GM21528 (cell line): ENCODE measurements around the gene JAKMIP3.

ENCODE experiments used
- ATAC-seq: cut with Tn5 transposase; IDR thresholded peaks from one replicate; pipeline ENCODE4 v1.9.1; 2021; ENCODE audit warnings: mild to moderate bottlenecking, moderate library complexity; ENCODE audit not compliant: unreplicated experiment, low FRiP score

Gene JAKMIP3

GRCh38 chr10:132097609-132098377, 32.0 kb downstream of the JAKMIP3 start:
- ATAC-seq = no peak

- no peak for ATAC-seq
Measured at GRCh38 chr10:132098539-132099388, 33.0 kb downstream of the JAKMIP3 start.

GRCh38 chr10:132099389-132100090, 33.8 kb downstream of the JAKMIP3 start:
- ATAC-seq = no peak

GRCh38 chr10:132100091-132100481, 34.3 kb downstream of the JAKMIP3 start:
- ATAC-seq = no peak

DNA sequence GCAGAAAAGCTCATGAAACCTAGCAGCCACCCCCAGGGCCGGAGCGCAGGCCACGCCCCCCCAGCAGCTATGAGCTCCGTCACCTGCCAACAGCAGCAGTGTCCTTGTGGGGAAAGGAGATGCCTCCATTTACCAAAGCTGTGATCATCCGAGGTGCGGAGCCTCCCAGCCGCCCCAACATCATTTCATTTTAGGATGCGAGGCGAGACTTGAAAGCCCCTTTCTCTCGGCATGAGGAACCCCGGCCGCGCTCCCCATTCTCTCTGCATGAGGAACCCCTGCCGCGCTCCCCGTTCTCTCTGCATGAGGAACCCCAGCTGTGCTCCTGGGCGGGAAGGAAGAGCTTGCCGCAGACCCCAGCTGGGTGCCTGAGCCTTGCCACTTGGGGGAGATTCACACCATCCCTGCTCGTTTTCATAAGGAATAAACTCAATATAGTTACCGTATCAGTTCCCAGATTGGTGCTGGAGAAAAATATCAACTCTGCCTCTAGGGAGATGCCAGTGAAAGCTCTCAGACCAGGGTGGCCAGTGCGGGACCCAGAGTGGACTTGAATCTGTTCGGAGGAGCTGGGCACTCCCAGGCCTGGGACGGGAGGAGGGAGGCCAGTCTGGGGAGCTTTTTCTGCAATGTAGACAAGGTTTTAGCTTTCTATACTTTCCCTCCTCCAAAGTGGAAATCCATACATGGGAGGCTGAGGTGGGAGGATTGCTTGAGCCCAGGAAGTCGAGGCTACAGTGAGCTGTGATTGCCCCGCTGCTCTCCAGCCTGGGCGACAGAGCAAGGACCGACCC, 35.0 kb downstream of the JAKMIP3 start:
- ATAC-seq = no peak

- no peak for ATAC-seq
Measured at GRCh38 chr10:132101529-132101928, 35.8 kb downstream of the JAKMIP3 start.

GRCh38 chr10:132102071-132102716, 36.4 kb downstream of the JAKMIP3 start:
- no peak for ATAC-seq

- no peak for ATAC-seq
Measured at GRCh38 chr10:132102717-132103110, 37.0 kb downstream of the JAKMIP3 start.

DNA sequence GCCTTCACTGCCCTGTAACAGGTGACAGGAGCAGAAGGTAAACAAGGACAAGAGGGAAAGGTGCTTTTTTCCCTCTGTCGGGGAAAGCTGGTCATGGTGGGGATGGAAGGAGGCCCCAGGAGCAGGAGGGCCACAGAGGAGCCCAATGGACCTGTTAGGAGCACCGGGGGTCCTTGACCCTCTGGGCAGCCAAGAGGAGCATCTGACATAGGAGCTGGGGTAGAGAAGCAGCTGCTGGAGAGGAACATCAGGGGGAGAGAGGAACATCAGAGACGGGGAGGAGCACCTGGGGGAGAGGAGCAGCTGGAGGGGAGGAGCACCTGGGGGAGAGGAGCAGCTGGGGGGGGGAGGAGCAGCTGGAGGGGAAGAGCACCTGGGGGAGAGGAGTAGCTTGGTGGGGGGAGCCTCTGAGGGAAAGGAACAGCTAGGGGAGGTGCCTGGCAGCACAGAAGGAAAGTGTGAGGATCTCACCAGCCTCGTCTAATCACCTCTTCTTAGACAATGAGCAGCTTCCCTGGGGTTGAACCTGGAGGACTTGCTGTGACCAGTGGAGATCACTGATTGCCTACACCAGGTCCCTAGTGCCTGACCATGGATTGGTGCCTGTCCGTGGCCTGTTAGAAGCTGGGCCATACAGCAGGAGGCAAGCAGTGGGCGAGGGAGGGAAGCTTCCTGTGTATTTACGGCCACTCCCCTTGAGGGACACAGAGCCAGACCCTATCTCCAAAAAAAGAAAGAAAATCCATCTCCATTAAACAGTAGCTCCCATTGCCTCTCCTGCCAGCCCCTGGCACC, 37.6 kb downstream of the JAKMIP3 start:
- no peak for ATAC-seq

GRCh38 chr10:132104062-132104461, 38.3 kb downstream of the JAKMIP3 start:
- ATAC-seq = no peak

DNA sequence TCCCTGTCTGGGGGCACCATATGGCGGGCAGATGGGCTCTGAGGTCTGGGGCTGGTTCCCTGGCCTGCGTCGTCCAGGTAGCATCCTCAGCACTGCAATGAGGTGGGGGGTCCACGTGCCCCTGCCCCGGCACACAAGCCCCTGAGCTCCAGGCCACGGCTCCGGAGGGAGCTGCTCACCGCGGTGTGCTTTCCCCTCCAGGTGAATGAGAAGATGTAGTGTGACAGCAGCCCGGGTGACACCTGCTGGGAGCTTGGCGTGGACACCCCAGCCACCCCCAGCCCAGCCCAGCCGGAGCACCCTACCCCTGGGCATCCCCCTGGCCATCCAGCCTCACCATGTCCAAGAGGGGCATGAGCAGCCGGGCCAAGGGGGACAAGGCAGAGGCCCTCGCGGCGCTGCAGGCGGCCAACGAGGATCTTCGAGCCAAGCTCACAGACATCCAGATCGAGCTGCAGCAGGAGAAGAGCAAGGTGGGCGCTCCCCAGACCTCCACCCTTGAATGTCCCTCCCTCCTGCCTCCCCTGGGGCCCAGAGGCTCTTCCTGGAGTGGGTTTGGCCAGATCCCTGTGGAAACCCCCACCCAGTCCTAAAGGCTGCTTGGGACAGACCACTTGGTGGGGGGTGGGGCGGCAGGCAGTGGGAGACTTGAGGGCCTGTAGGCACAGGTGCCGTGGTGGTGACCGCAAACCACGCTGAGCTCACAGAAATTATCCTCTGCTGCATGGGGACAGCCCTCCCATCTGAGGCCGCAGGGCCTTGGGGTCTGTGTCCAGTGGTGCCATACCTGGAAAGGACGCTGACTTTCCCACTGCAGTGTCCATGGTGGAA, 38.9 kb downstream of the JAKMIP3 start:
- ATAC-seq = no peak

GRCh38 chr10:132105302-132105995, 39.7 kb downstream of the JAKMIP3 start:
- no peak for ATAC-seq

DNA sequence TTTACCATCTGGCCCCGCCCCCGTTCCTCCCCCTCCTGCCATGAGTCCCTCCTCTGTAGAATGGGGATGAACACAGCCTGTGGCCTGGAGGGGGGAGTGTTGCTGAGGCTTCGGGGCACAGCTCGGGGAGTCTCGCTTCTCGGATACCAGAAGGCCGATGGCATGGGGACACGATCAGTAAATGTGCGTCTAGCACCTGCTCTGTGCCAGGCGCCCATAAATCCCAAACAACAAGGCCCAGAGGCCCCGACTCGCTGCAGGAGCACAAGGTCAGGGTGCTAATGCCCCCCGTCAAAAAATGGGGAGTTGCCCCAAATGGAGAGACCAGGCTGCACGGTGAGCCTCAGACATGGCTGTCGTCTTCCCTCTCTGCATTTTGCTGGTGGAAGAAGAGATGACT, 40.7 kb downstream of the JAKMIP3 start:
- no peak for ATAC-seq

GRCh38 chr10:132107186-132107948, 41.6 kb downstream of the JAKMIP3 start:
- ATAC-seq = no peak

GRCh38 chr10:132107949-132108877, 42.5 kb downstream of the JAKMIP3 start:
- no peak for ATAC-seq
